Thymus (tissue), 11 donors: Measurements from ENCODE around the gene ABCB4. TPM values are rescaled to one million over a fixed set of nuclear protein-coding genes. Genes with fewer than 3 reads are reported as not detected.

ENCODE experiments used
- DNase-seq, 9 donors: peaks; one replicate each; pipeline ENCODE4 v3.0.0-alpha.2; 2013; ENCODE audit warnings: low spot score in 9 of 9, low read depth in 6 of 9, missing footprints in 1 of 9
- H3K27ac ChIP-seq, 2 donors: one replicate each; pipeline ENCODE4 v1.5.1; 2013; ENCODE audit warnings: control low read depth in 1 of 2, low read depth in 1 of 2, low read length in 1 of 2, mild to moderate bottlenecking in 1 of 2, moderate library complexity in 1 of 2
- H3K27me3 ChIP-seq, 2 donors: one replicate each; pipeline ENCODE4 v1.5.1; 2013; ENCODE audit warnings: low read length in 1 of 2; ENCODE audit not compliant: control insufficient read depth in 2 of 2, insufficient read depth in 1 of 2
- H3K36me3 ChIP-seq, 2 donors: one replicate each; pipeline ENCODE4 v1.5.1; 2013; ENCODE audit warnings: low read length in 1 of 2, mild to moderate bottlenecking in 1 of 2, moderate library complexity in 1 of 2; ENCODE audit not compliant: control insufficient read depth in 2 of 2, insufficient read depth in 2 of 2
- H3K4me1 ChIP-seq, 2 donors: one replicate each; pipeline ENCODE4 v1.5.1; 2013; ENCODE audit warnings: low read length in 2 of 2; ENCODE audit not compliant: control insufficient read depth in 2 of 2, insufficient read depth in 2 of 2
- H3K4me3 ChIP-seq, 2 donors: one replicate each; pipeline ENCODE4 v1.5.1; 2013; ENCODE audit warnings: low read length in 2 of 2, control low read depth in 1 of 2, mild to moderate bottlenecking in 1 of 2
- H3K9me3 ChIP-seq, 2 donors: one replicate each; pipeline ENCODE4 v1.5.1; 2013; ENCODE audit warnings: low read length in 1 of 2, mild to moderate bottlenecking in 1 of 2; ENCODE audit not compliant: control insufficient read depth in 2 of 2, insufficient read depth in 1 of 2
- WGBS: extraction: QIAGEN DNeasy Blood & Tissue Kit; methylation state at CpG from one replicate; pipeline ENCODE4 v1.1.7; 2013; 5-methylcytosine and 5-hydroxymethylcytosine counted together
- polyA plus RNA-seq: library from polyadenylated mRNA; stranded (reverse); fragments of 200-250 nt; gene quantifications from one replicate; pipeline ENCODE4 v1.2.3, GENCODE V29; 2013
- total RNA-seq: library from RNA; stranded (reverse); fragments of 120-200 nt; gene quantifications from one replicate; pipeline ENCODE4 v1.2.4, GENCODE V29; 2013
- donor health status: healthy.

ABCB4 gene
- total and polyA plus RNA-seq, 2 donors = 0.71 to 1.0 TPM

DNA sequence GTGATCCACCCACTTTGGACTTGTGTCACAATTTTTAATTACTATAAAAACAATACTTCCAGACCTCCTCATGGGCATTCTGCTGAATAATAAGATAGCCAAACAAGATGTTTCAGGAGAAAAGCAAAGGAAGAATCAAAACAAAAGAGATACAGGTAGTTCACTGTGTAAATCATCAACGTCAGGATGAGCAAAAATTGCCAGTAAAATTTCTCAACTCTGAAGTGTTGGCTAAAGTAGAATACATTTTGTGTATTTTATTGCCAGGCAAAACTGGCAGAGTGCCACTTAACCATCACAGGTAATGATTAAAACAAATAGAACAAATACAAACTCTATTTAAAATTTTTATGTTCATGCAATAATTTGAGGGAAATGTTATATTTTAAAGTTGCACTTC is 24.8 kb downstream of the ABCB4 start:
- no peak for DNase-seq
- WGBS = 87% methylated on average over 1 of the region's 1 CpG
- Histone ChIP-seq H3K36me3 (no peaks in the 10 kb centered on the region), H3K27me3 (no peaks in the 10 kb centered on the region), H3K4me1 (no peaks in the 10 kb centered on the region), H3K9me3 (no peaks in the 10 kb centered on the region), H3K4me3 (no peak overlapping the region), H3K27ac (no peak overlapping the region)

DNA sequence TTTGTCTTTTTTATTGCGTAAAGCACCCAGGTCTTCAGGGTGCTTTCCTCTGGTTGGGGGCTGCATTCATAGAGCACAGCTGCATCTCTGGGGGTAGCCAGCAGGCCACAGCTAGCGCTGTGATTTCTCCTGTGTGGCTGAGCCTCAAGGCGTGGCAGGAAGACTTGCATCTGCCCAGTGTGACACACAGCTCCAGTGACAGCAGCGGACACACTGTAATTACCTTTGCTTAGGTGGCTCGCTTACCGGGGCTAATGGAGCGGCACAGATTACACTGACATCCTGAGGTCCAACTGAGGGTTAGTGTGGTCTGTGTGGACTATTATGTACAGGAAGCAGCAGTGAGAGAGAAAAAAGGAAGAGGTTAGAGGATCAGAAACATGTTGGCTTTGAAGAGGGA is 27.1 kb downstream of the ABCB4 start:
- 30% methylated on average over 7 of the region's 7 CpGs for WGBS
- DNase-seq = no peak
- H3K27me3 ChIP-seq = no peaks in the 10 kb centered on the region
- no peak overlapping the region for H3K4me3 ChIP-seq
- H3K27ac ChIP-seq = no peak overlapping the region
- no peaks in the 10 kb centered on the region for H3K9me3 ChIP-seq
- H3K4me1 ChIP-seq = no peaks in the 10 kb centered on the region
- no peaks in the 10 kb centered on the region for H3K36me3 ChIP-seq

DNA sequence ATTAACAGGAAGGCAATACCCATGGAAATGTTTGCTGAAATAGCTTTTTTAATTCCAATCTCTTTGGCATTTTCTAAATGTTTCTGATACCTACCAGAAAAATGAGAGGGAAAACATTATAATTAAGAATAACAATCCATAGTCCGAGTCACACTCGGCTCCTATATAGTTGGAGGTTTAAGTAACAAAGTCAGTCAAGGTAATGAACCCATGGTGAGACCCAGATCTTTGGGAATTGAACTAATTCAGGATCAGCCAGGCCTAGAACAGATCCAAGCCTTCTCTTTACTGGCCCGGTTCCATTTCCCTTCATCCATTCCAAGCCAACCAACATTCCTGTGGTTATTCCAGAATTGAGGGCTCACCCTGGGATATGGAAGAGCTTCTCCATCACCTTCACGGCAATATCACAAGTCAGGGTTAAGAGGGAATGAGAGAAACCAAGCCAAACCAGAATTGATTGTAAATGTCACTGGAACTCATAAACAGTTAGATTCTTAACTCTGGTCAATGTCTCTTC is 28.3 kb downstream of the ABCB4 start:
- H3K27ac ChIP-seq = no peak overlapping the region
- no peaks in the 10 kb centered on the region for H3K9me3 ChIP-seq
- WGBS = 85% methylated on average over 4 of the region's 4 CpGs
- no peak for DNase-seq
- H3K27me3 ChIP-seq = no peaks in the 10 kb centered on the region
- no peak overlapping the region for H3K4me3 ChIP-seq
- H3K4me1 ChIP-seq = no peaks in the 10 kb centered on the region
- H3K36me3 ChIP-seq = no peaks in the 10 kb centered on the region

DNA sequence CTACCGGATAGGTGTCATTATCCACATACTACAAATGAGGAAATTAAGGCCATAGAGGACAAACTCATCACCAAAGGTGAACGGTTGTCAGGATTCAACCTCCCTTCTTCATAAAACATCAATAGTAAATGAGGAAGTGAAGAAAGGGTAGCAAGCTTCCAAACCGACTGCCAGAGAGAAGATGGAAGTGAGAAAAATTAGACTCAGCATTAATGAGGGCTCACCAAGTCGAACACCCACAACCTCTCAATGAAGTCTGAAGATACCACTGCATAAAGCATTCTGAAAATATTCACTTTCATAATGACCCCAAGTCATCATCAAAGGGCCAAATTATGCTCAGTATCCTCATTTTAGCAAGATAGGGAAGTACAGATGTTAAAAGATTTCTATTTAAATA is 29.6 kb downstream of the ABCB4 start:
- Histone ChIP-seq H3K4me1 (no peaks in the 10 kb centered on the region), H3K27ac (no peak overlapping the region), H3K9me3 (no peaks in the 10 kb centered on the region), H3K4me3 (no peak overlapping the region), H3K27me3 (no peaks in the 10 kb centered on the region), H3K36me3 (no peaks in the 10 kb centered on the region)
- WGBS = 52% methylated on average over 4 of the region's 4 CpGs
- no peak for DNase-seq

DNA sequence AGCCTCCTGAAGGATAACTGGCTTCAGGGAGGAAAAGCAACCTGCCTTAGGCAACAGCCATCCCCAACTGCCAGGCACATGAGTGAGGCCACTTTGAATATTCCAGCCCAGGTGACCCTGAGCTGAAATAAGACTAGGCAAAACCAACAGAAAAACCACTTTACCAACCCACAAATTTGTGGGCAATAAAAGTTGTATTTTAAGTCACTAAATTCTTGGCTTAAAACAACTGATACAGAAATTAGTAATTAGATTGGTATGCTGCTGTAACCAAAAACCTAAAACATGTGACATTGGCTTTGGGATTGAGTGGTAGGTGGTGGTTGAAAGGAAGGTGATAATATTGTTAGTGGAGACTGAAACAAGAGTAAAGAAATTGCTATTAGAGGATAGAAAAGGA is 39.9 kb downstream of the ABCB4 start:
- no peaks in the 10 kb centered on the region for H3K4me1 ChIP-seq
- H3K27ac ChIP-seq = no peak overlapping the region
- no peak for DNase-seq
- H3K27me3 ChIP-seq = no peaks in the 10 kb centered on the region
- H3K36me3 ChIP-seq = no peaks in the 10 kb centered on the region
- no peaks in the 10 kb centered on the region for H3K9me3 ChIP-seq
- no peak overlapping the region for H3K4me3 ChIP-seq

DNA sequence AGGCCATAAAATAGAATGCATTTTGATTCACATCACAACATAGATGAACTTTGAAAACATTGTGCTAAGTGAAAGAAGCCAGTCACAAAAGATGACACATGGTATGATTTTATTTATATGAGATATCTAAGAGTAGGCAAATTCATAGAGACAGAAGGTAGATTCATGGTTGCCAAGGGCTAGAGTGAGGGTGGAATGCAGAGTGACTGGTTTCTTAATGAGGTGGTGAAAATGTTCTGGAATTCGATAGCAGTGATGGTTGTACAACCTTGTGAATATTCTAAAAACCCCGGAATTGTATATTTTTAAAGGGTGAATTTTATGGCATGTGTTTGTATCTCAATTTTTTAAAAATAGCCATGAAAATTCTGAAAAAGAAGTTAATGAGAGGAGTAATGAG is 42.9 kb downstream of the ABCB4 start:
- 99% methylated on average over 2 of the region's 2 CpGs for WGBS
- no peak for DNase-seq
- Histone ChIP-seq H3K4me1 (no peaks in the 10 kb centered on the region), H3K36me3 (no peaks in the 10 kb centered on the region), H3K27ac (no peak overlapping the region), H3K9me3 (no peaks in the 10 kb centered on the region), H3K27me3 (no peaks in the 10 kb centered on the region), H3K4me3 (no peak overlapping the region)

DNA sequence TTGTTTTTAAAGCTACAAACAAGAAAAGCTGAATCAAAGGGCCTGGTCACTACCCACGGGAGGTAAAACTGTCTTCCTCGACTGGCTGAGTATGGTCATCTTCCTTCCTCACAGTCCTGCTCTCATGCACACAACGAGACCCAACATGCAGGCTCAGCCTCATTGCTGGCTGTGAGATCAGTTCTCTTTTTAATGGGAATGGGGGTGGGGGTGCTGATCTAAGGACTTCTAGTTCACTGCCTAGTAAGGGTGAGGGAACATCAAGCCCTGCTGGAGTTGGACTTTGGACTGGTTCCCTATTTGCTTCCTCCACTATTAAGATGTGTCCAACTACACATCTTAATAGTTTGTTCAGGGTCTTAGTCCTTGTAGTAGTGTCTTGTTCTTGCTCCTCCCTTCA is 48.2 kb downstream of the ABCB4 start:
- no peaks in the 10 kb centered on the region for H3K36me3 ChIP-seq
- DNase-seq = no peak
- no peaks in the 10 kb centered on the region for H3K4me1 ChIP-seq

DNA sequence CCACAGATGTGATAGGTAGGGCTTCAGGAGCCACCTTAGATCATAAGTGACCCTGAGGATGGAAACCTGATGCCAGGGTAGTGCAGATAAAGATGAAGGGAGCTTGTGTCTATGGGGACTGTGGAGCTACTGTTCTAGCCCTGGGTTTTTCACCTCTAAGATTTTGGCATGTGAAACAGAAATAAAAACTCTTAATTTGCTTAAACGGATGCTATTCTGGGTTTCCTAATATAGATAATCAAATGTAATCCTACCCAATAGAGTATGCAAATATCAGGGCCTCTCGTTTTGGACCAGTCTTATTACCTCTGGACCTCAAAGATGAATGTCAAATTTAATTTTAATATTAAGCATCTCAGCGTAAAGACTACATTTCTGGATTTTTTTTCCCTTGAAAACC is 49.3 kb downstream of the ABCB4 start:
- H3K27me3 ChIP-seq = no peaks in the 10 kb centered on the region
- DNase-seq = no peak
- H3K27ac ChIP-seq = no peak overlapping the region
- H3K4me3 ChIP-seq = no peak overlapping the region
- WGBS = 89% methylated on average over 3 of the region's 3 CpGs
- no peaks in the 10 kb centered on the region for H3K4me1 ChIP-seq
- no peaks in the 10 kb centered on the region for H3K36me3 ChIP-seq
- H3K9me3 ChIP-seq = no peaks in the 10 kb centered on the region

More for the DNA sequence above, 48.2 kb downstream of the ABCB4 start:
- WGBS = 92% methylated on average over 3 of the region's 3 CpGs
- Histone ChIP-seq H3K27me3 (no peaks in the 10 kb centered on the region), H3K9me3 (no peaks in the 10 kb centered on the region), H3K4me3 (no peak overlapping the region), H3K27ac (no peak overlapping the region)

DNA sequence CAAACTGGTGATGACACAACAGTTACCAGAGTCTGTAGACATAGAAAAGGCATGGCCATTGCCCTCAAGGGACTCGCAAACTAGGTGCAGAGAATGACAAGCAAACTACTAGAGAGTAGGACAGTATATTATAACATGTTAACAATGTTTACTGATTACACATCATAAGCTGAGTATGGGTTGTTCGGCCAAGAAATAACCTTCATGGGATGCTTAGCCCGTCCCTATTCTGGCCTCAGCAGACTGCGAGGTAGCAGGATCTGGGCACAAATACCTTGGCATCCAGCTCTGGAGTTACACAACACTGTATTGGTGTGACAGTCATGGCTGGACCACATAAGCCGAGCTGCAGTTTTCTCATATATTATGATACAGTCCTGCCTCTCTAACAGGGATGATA is 51.4 kb downstream of the ABCB4 start:
- Histone ChIP-seq H3K27ac (no peak overlapping the region), H3K36me3 (no peaks in the 10 kb centered on the region), H3K9me3 (no peaks in the 10 kb centered on the region), H3K27me3 (no peaks in the 10 kb centered on the region), H3K4me1 (no peaks in the 10 kb centered on the region), H3K4me3 (no peak overlapping the region)
- WGBS = 95% methylated on average over 5 of the region's 5 CpGs
- no peak for DNase-seq

DNA sequence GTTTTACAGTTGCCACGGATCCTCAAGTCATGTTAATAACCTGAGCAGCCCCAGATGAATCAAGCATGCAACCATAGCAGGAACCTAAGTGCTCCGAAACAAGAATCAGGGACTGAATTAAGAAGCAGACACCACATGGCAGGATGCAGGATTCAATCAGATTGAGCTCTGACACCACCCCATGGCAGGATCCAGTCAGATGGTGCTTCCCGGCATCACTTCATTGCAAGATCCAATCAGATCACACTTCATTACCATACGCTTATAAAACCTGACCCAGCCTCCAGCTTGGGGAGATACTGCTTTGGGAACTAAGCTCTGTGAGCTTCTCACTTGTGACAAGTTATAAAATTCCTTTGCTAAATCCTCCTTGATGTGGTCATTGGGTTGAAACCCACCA is 55.3 kb downstream of the ABCB4 start:
- no peaks in the 10 kb centered on the region for H3K9me3 ChIP-seq
- H3K27me3 ChIP-seq = no peaks in the 10 kb centered on the region
- no peak overlapping the region for H3K27ac ChIP-seq
- no peaks in the 10 kb centered on the region for H3K36me3 ChIP-seq
- H3K4me3 ChIP-seq = no peak overlapping the region
- no peak for DNase-seq
- no peaks in the 10 kb centered on the region for H3K4me1 ChIP-seq
- WGBS = 93% methylated on average over 4 of the region's 4 CpGs
